Suprapubic skin (tissue), 3 donors: Measurements from ENCODE around the gene LINC01488.

ENCODE experiments used
- CTCF ChIP-seq, 2 donors: fragments of 200-600 bp in 1 of 2; fragments of 450-650 bp in 1 of 2; sonication (generic) in 1 of 2; IDR thresholded peaks; one replicate each; pipeline ENCODE4 v1.5.1; 2016 to 2019; ENCODE audit warnings: antibody characterized with exemption in 2 of 2, mild to moderate bottlenecking in 1 of 2, moderate library complexity in 1 of 2
- POLR2A ChIP-seq, 2 donors: fragments of 450-650 bp; IDR thresholded peaks; one replicate each; pipeline ENCODE4 v1.6.1; 2017; ENCODE audit warnings: antibody characterized with exemption in 2 of 2, mild to moderate bottlenecking in 2 of 2, moderate library complexity in 2 of 2

DNA sequence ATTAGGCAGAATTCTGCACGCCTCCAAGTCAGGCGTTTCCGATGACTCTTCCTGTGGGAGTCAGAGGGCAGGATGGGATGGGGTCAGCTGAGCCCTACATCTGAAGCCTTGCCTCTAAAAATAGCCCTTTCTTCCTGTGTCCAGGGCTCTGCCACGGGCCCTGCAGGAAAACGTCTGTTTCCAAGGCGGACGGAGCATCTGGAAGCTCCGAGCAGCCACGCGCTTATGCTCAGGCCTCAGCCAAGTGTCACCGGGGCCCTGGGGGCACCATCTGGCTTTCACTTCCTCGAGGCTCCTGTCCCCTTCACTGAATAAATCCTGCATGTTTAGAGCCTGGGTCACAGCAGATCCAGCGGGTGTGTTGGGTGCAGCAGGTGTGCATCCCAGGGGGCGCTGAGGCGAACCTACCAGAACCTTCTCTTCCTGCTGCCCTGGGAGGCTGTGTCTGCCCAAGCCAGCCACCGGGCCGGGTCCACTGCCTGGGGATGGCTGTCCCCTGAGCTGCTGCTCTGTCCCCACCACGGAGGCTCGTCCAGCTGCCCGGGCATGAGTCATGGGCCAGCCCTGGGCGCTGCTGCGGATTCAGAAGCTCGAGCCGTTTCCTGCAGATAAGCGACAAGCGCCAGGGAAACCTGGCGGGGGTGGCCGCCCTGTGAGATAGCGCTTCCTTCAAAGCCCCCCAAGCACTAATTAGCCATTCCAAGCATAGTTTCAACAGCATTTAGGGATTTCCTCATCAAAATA lies 32.0 kb upstream of the LINC01488 start:
- TF ChIP-seq CTCF (IDR thresholded peaks at IDR 0.05) (no peak), POLR2A (IDR thresholded peaks at IDR 0.05) (no peak)
